HepG2 (cell line): ENCODE results near the gene HMGB2. TPM values are rescaled to one million over a fixed set of nuclear protein-coding genes. Genes with fewer than 3 reads are reported as not detected.
A peak's percentile ranks its signal among the peaks of the same experiment; 100 is the strongest.

Experiments
- AGO1 ChIP-seq: fragments of 200-400 bp; formaldehyde crosslinking; IDR thresholded peaks from 2 replicates; pipeline ENCODE4 v1.6.1; 2017; ENCODE audit warnings: mild to moderate bottlenecking, low read depth, low read length, moderate library complexity; ENCODE audit not compliant: poor library complexity, severe bottlenecking
- CREB1 ChIP-seq, 2 experiments: fragments of 450-650 bp in 1 of 2; IDR thresholded peaks; 2 replicates each; pipeline ENCODE4 v1.6.1; 2016 to 2017; ENCODE audit warnings: control low read depth in 1 of 2, mild to moderate bottlenecking in 1 of 2, missing compliant biosample characterization in 1 of 2, missing genetic modification characterization in 1 of 2
- FOXC1 ChIP-seq: sonication (generic); formaldehyde crosslinking; IDR thresholded peaks from 2 replicates; pipeline ENCODE4 v1.8.0; 2022; ENCODE audit warnings: mild to moderate bottlenecking, missing genetic modification reagents, borderline replicate concordance
- FOXO4 ChIP-seq: sonication (generic); formaldehyde crosslinking; conservative IDR thresholded peaks from 2 replicates; pipeline ENCODE4 v1.8.1; 2023; ENCODE audit warnings: missing genetic modification reagents
- GMEB2 ChIP-seq: IDR thresholded peaks from 2 replicates; pipeline ENCODE4 v1.6.1; 2016; ENCODE audit warnings: missing biosample characterization, missing genetic modification reagents, low read depth
- ISX ChIP-seq: sonication (generic); formaldehyde crosslinking; conservative IDR thresholded peaks from 2 replicates; pipeline ENCODE4 v1.5.0; 2020; ENCODE audit warnings: missing genetic modification reagents
- MAF1 ChIP-seq: sonication (generic); formaldehyde crosslinking; IDR thresholded peaks from 2 replicates; pipeline ENCODE4 v1.5.0; 2020; ENCODE audit warnings: missing genetic modification reagents, borderline replicate concordance
- MTA1 ChIP-seq: sonication (generic); formaldehyde crosslinking; IDR thresholded peaks from 2 replicates; pipeline ENCODE4 v1.4.0; 2020; ENCODE audit warnings: missing genetic modification reagents, mild to moderate bottlenecking, borderline replicate concordance
- NCOR1 ChIP-seq: fragments of 200-600 bp; sonication (generic); IDR thresholded peaks from 2 replicates; pipeline ENCODE4 v1.7.0; 2017; ENCODE audit warnings: antibody characterized with exemption, low read length, borderline replicate concordance
- NFIB ChIP-seq: sonication (generic); formaldehyde crosslinking; IDR thresholded peaks from 2 replicates; pipeline ENCODE4 v1.9.0; 2021; ENCODE audit warnings: missing genetic modification reagents, mild to moderate bottlenecking, borderline replicate concordance
- NR0B2 ChIP-seq: sonication (generic); formaldehyde crosslinking; IDR thresholded peaks from 2 replicates; pipeline ENCODE4 v1.4.0; 2020; ENCODE audit warnings: mild to moderate bottlenecking, missing genetic modification reagents
- POGK ChIP-seq: sonication (generic); formaldehyde crosslinking; conservative IDR thresholded peaks from 2 replicates; pipeline ENCODE4 v1.8.0; 2022; ENCODE audit warnings: mild to moderate bottlenecking, moderate library complexity, missing genetic modification reagents
- POLR2AphosphoS2 ChIP-seq: IDR thresholded peaks from 2 replicates; pipeline ENCODE4 v1.6.1; 2011; ENCODE audit warnings: low read depth, low read length, improper control_type of control experiment
- RORA ChIP-seq: sonication (generic); formaldehyde crosslinking; IDR thresholded peaks from 2 replicates; pipeline ENCODE4 v1.5.0; 2020; ENCODE audit warnings: mild to moderate bottlenecking, missing genetic modification reagents, moderate library complexity
- SP4 ChIP-seq: sonication (generic); formaldehyde crosslinking; IDR thresholded peaks from 2 replicates; pipeline ENCODE4 v1.8.1; 2023; ENCODE audit warnings: mild to moderate bottlenecking, missing genetic modification reagents
- ZFP41 ChIP-seq: sonication (generic); formaldehyde crosslinking; IDR thresholded peaks from 2 replicates; pipeline ENCODE4 v1.4.0; 2020; ENCODE audit warnings: mild to moderate bottlenecking, missing genetic modification reagents, borderline replicate concordance
- ZFP90 ChIP-seq: sonication (generic); formaldehyde crosslinking; IDR thresholded peaks from 2 replicates; pipeline ENCODE4 v1.8.0; 2022; ENCODE audit warnings: missing genetic modification reagents, mild to moderate bottlenecking, inconsistent platforms, borderline replicate concordance
- ZKSCAN1 ChIP-seq: fragments of 150-350 bp; IDR thresholded peaks from 2 replicates; pipeline ENCODE4 v1.6.1; 2014; ENCODE audit warnings: low read length
- ZMYM2 ChIP-seq: sonication (generic); formaldehyde crosslinking; IDR thresholded peaks from 2 replicates; pipeline ENCODE4 v1.8.0; 2022; ENCODE audit warnings: mild to moderate bottlenecking, missing genetic modification reagents
- ZNF17 ChIP-seq: sonication (generic); formaldehyde crosslinking; IDR thresholded peaks from 2 replicates; pipeline ENCODE4 v1.5.0; 2020; ENCODE audit warnings: mild to moderate bottlenecking, missing genetic modification reagents
- ZNF224 ChIP-seq: sonication (generic); formaldehyde crosslinking; IDR thresholded peaks from 2 replicates; pipeline ENCODE4 v1.5.0; 2020; ENCODE audit warnings: mild to moderate bottlenecking, missing genetic modification reagents
- ZNF547 ChIP-seq: sonication (generic); formaldehyde crosslinking; IDR thresholded peaks from 2 replicates; pipeline ENCODE4 v1.5.1; 2020; ENCODE audit warnings: mild to moderate bottlenecking, missing genetic modification reagents
- ZSCAN21 ChIP-seq: sonication (generic); formaldehyde crosslinking; IDR thresholded peaks from 2 replicates; pipeline ENCODE4 v1.8.0; 2022; ENCODE audit warnings: mild to moderate bottlenecking, missing genetic modification reagents, moderate library complexity, borderline replicate concordance
- ZSCAN30 ChIP-seq: sonication (generic); formaldehyde crosslinking; IDR thresholded peaks from 2 replicates; pipeline ENCODE4 v1.5.0; 2020; ENCODE audit warnings: mild to moderate bottlenecking, missing genetic modification reagents
- polyA plus RNA-seq, 8 experiments: library from polyadenylated mRNA; depleted of rRNA in 3 of 8; stranded (reverse) in 7 of 8; unstranded in 1 of 8; fragments of >200 nt; fragmentation: Illumina TruSeq in 4 of 8; extraction: Trizol in 4 of 8; gene quantifications; 2 replicates each; pipeline versions ENCODE4 v1.2.1 to v1.2.3, GENCODE V29; 2011 to 2016; ENCODE audit warnings: low read depth in 4 of 8, missing spikeins in 1 of 8, mixed read lengths in 1 of 8; ENCODE audit not compliant: insufficient read depth in 1 of 8
- total RNA-seq, 5 experiments: library from RNA; depleted of rRNA; stranded (reverse); fragments of >200 nt; fragmentation: Illumina TruSeq; extraction: Trizol; gene quantifications; 2 replicates each; pipeline ENCODE4 v1.2.3, GENCODE V29; 2016; ENCODE audit warnings: low read depth in 1 of 5

HMGB2 gene
- total and polyA plus RNA-seq, 2 of the 13 experiments (the other 11 are each of a cell fraction or from before 2014, with no cell fraction given): 90.5 to 332 TPM

- no peak for TF ChIP-seq MAF1 (CRISPR knock-in tag)
- TF ChIP-seq ZSCAN21: peak; percentile 70
- TF ChIP-seq POGK (CRISPR knock-in tag): peak; percentile 44; the same call in 1 of the 2 replicates
- no peak for TF ChIP-seq NFIB (CRISPR knock-in tag)
- TF ChIP-seq ZNF17 (CRISPR knock-in tag): no peak
- TF ChIP-seq ZNF224 (CRISPR knock-in tag): no peak
- 0 out of 2 replicates have a peak, but pooled peaks have one; percentile 72 for TF ChIP-seq FOXO4 (CRISPR knock-in tag)
- no peak for TF ChIP-seq ZKSCAN1
- TF ChIP-seq ZFP90 (CRISPR knock-in tag): 0 out of 2 replicates have a peak, but pooled peaks have one; percentile 32
- TF ChIP-seq ZSCAN30 (CRISPR knock-in tag): no peak; the same call in 1 of the 2 replicates
- peak; percentile 72; the same call in 1 of the 2 replicates for TF ChIP-seq FOXC1
- peak; percentile 61; the same call in 1 of the 2 replicates for TF ChIP-seq ZFP41 (CRISPR knock-in tag)
- no peak for TF ChIP-seq RORA (CRISPR knock-in tag)
- TF ChIP-seq POLR2AphosphoS2: no peak
- TF ChIP-seq ZNF547 (CRISPR knock-in tag): 0 out of 2 replicates have a peak, but pooled peaks have one; percentile 43
- TF ChIP-seq MTA1 (CRISPR knock-in tag): no peak
- peak; percentile 32; the same call in 1 of the 2 replicates for TF ChIP-seq ZMYM2 (CRISPR knock-in tag)
- TF ChIP-seq AGO1: peak; percentile 55
- TF ChIP-seq NCOR1: no peak
- TF ChIP-seq GMEB2 (CRISPR knock-in tag): 0 out of 2 replicates have a peak, but pooled peaks have one; percentile 29
- TF ChIP-seq NR0B2 (CRISPR knock-in tag): peak; percentile 64; the same call in 1 of the 2 replicates
- peak; percentile 54; the same call in 1 of the 2 replicates for TF ChIP-seq CREB1 (IDR thresholded peaks at IDR 0.05)
- TF ChIP-seq CREB1 (CRISPR knock-in tag; IDR thresholded peaks at IDR 0.05): peak; percentile 81
- TF ChIP-seq SP4 (CRISPR knock-in tag): peak; percentile 53
- TF ChIP-seq ISX (CRISPR knock-in tag): no peak
These were observed 36.5 kb upstream of the HMGB2 start, which contains the start of gene SAP30 (continued) for GRCh38 chr4:173370477-173371291.
